Right lobe of liver (tissue), 6 donors: ENCODE measurements around the gene WDR18. TPM values are rescaled to one million over a fixed set of nuclear protein-coding genes. Genes with fewer than 3 reads are reported as not detected.

Experiments used
- ATAC-seq, 4 donors: fragments of 200-7000 bp; cut with Tn5 transposase; one replicate each; pipeline ENCODE4 v1.9.1; 2020; ENCODE audit warnings: mild to moderate bottlenecking in 4 of 4, moderate library complexity in 4 of 4
- DNase-seq, 3 donors: peaks; one replicate each; pipeline ENCODE4 v3.0.0-alpha.2; 2020
- H3K27ac ChIP-seq, 3 donors: fragments of 200-600 bp; one replicate each; pipeline ENCODE4 v1.8.0; 2022
- H3K27me3 ChIP-seq, 2 donors: fragments of 200-600 bp; one replicate each; pipeline ENCODE4 v1.8.0; 2022
- H3K36me3 ChIP-seq, 4 donors: fragments of 200-600 bp; sonication (generic) in 1 of 4; one replicate each; pipeline versions ENCODE4 v1.5.1 to v1.8.0; 2017 to 2022; ENCODE audit warnings: control low read depth in 1 of 4
- H3K4me1 ChIP-seq, 4 donors: fragments of 200-600 bp; sonication (generic) in 1 of 4; one replicate each; pipeline versions ENCODE4 v1.5.1 to v1.8.0; 2017 to 2022; ENCODE audit warnings: control low read depth in 1 of 4
- H3K4me3 ChIP-seq, 3 donors: fragments of 200-600 bp; one replicate each; pipeline ENCODE4 v1.8.0; 2022
- H3K9me3 ChIP-seq, 4 donors: fragments of 200-600 bp; sonication (generic) in 1 of 4; one replicate each; pipeline versions ENCODE4 v1.5.1 to v1.8.0; 2017 to 2022; ENCODE audit warnings: control low read depth in 1 of 4
- POLR2A ChIP-seq: fragments of 450-650 bp; IDR thresholded peaks from one replicate; pipeline ENCODE4 v1.6.1; 2017; ENCODE audit warnings: antibody characterized with exemption, mild to moderate bottlenecking
- WGBS: methylation state at CpG from one replicate; pipeline ENCODE4 v1.1.6; 2018; ENCODE audit warnings: low coverage, low lambda C conversion rate; ENCODE audit not compliant: insufficient coverage; ENCODE audit errors: missing lambda C conversion rate; 5-methylcytosine and 5-hydroxymethylcytosine counted together
- intact Hi-C, 2 donors: fragments of 100-400 bp; cut with DNase I; formaldehyde crosslinking; loops; one replicate each; pipeline versions ENCODE4 v1.11.2 to v1.14.1; 2022
- total RNA-seq, 6 experiments: library from RNA; depleted of rRNA in 2 of 6; stranded (reverse); fragments of >200 nt in 2 of 6; fragmentation: NEBNext Ultra II Directional in 3 of 6; extraction: Animal tissue kit (Norgen Biotek cat#: 25700) in 3 of 6; gene quantifications; one replicate each; pipeline versions ENCODE4 v1.1.0 to v1.2.4, GENCODE V29; 2016 to 2023
- TF ChIP-seq, protein P1 (sequence below), 4 donors: fragments of 200-600 bp in 3 of 4; fragments of 450-650 bp in 1 of 4; IDR thresholded peaks; one replicate each; pipeline versions ENCODE4 v1.5.1 to v1.8.0; 2016 to 2022; ENCODE audit warnings: antibody characterized with exemption in 4 of 4, mild to moderate bottlenecking in 2 of 4
- donor health status: DM: no; HTN: yes; CAD: no.
- donor health status: DM: no; HTN: no; CAD: no.
- donor health status: DM: no; HTN: no; CAD: no.
- donor health status: DM: no; HTN: yes; CAD: no.
- donor health status: DM: no; HTN: yes; CAD: no.

WDR18 gene
- total RNA-seq, 6 experiments from 2014 or later, result 19.0 to 56.2 (median 29.7) TPM

DNA sequence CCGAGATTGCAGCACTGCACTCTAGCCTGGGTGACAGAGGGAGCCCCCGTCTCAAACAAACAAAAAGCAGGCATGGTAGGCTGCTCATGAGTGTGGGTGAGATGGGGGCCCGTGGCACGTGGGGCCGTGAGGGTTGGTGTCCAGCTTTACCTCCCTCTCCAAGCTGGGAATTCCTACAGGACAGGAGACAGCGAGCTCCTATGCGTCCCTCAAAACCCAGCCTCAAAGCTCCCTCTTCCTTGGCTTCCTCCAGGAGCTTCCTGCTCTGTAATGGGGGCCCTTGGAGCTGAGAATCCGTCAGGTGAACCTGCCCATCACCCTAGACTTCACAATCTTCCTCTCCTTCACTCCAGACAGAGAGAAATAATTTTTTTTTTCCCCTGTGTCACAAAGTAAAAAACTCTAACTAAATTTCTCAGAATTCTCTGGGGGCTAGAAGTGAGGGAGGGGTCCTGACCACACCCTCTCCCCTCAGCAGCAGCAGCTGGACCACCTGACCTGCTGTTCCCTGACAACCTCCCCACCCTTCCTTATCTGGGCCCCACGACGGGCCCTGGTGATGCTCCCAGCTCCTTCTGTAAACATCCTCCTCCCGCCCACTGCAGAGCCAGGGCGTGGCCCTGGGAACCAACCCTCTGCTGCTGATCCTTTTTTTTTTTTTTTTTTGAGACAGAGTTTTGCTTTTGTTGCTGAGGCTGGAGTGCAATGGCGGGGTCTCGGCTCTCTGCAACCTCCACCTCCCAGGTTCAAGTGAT lies 22.1 kb upstream of the WDR18 start:
- ATAC-seq (no peak), DNase-seq (no peak)
- peaks cover 0 to 3% (median 0%) of the 10 kb centered on the region in 4 donors for H3K36me3 ChIP-seq
- no peaks in the 10 kb centered on the region for H3K27me3 ChIP-seq
- TF ChIP-seq POLR2A, result no peak
- TF ChIP-seq, protein P1, sequence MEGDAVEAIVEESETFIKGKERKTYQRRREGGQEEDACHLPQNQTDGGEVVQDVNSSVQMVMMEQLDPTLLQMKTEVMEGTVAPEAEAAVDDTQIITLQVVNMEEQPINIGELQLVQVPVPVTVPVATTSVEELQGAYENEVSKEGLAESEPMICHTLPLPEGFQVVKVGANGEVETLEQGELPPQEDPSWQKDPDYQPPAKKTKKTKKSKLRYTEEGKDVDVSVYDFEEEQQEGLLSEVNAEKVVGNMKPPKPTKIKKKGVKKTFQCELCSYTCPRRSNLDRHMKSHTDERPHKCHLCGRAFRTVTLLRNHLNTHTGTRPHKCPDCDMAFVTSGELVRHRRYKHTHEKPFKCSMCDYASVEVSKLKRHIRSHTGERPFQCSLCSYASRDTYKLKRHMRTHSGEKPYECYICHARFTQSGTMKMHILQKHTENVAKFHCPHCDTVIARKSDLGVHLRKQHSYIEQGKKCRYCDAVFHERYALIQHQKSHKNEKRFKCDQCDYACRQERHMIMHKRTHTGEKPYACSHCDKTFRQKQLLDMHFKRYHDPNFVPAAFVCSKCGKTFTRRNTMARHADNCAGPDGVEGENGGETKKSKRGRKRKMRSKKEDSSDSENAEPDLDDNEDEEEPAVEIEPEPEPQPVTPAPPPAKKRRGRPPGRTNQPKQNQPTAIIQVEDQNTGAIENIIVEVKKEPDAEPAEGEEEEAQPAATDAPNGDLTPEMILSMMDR (IDR thresholded peaks at IDR 0.05), result no peak
- H3K27ac ChIP-seq, result no peak overlapping the region
- no peak overlapping the region for H3K4me3 ChIP-seq
- no peaks in the 10 kb centered on the region for H3K4me1 ChIP-seq
- intact Hi-C loops, result no loop called here
- 77% methylated on average over 7 of the region's 14 CpGs for WGBS
- H3K9me3 ChIP-seq, result no peaks in the 10 kb centered on the region

DNA sequence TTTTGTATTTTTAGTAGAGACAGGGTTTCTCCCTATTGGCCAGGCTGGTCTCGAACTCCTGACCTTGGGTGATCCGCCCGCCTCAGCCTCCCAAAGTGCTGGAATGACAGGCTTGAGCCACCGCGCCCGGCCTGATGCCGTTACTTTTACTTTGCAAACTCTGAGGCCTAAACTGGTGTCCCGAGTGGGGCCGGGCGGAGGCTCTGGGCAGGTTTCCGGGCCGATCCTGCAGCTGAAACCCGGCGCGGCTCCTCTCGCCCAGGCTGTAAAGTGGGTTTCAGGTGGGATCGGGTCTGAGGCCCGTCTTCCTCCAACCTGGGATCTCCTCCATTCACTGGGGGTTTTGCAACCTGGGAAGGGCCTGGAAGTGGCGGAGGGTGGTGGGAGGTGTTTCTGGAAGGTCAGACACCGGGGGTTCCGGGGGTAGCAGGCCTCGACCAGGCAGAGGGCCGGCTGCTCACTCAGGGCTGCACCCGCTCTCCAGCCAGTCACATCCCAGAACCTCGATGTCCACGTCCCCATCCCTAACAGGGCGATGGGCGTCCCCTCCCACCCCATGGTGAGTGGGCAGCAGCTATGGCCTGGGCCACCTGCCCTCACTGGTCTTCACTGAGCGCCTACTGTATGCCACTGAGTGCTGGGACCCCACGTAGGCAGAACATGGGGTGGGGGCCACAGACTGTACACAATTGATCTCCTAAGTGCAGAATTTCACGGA lies 21.3 kb upstream of the WDR18 start:
- peaks cover 0 to 3% (median 0%) of the 10 kb centered on the region in 4 donors for H3K36me3 ChIP-seq

DNA sequence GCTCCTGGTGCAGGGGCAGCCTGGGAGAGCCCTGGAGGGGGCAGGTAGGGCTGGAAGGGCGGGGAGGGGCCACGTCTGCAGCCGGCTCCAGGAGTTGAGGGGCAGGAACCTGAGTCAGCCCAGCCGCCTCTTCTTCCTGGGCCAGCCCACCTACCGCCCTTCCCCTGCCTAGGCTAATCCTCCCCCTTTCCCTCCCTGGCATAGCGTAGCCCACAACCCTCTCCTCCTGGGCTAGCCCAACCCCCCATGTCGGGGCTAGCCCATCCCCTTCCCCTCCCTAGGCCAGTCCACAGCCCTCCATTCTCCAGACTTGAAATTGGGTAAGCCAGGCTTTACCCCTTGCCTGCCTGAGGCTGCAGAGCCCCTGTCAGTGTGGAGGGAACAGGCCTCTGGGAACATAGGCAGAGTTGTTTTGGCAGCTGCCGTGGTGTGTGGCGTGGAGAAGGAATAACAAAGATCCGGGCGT lies 20.6 kb upstream of the WDR18 start:
- intact Hi-C loops, result no loop called here
- no peaks in the 10 kb centered on the region for H3K9me3 ChIP-seq
- H3K27me3 ChIP-seq, result no peaks in the 10 kb centered on the region
- WGBS, result no CpG with 5 or more reads among the region's 11 CpGs
- H3K4me1 ChIP-seq, result no peaks in the 10 kb centered on the region
- TF ChIP-seq, protein P1 (IDR thresholded peaks at IDR 0.05), result no peak
- TF ChIP-seq POLR2A, result no peak
- no peak overlapping the region for H3K27ac ChIP-seq
- ATAC-seq (no peak), DNase-seq (no peak)
- H3K36me3 ChIP-seq, result peaks cover 0 to 6% (median 0%) of the 10 kb centered on the region in 4 donors
- H3K4me3 ChIP-seq, result no peak overlapping the region

More for the DNA sequence above, 21.3 kb upstream of the WDR18 start:
- no peak overlapping the region for H3K4me3 ChIP-seq
- WGBS, result 83% methylated on average over 8 of the region's 31 CpGs
- DNase-seq (no peak), ATAC-seq (no peak)
- H3K9me3 ChIP-seq, result no peaks in the 10 kb centered on the region
- intact Hi-C loops, result no loop called here
- H3K27ac ChIP-seq, result no peak overlapping the region
- no peaks in the 10 kb centered on the region for H3K4me1 ChIP-seq
- no peak for TF ChIP-seq POLR2A
- TF ChIP-seq, protein P1 (IDR thresholded peaks at IDR 0.05), result no peak
- H3K27me3 ChIP-seq, result no peaks in the 10 kb centered on the region

DNA sequence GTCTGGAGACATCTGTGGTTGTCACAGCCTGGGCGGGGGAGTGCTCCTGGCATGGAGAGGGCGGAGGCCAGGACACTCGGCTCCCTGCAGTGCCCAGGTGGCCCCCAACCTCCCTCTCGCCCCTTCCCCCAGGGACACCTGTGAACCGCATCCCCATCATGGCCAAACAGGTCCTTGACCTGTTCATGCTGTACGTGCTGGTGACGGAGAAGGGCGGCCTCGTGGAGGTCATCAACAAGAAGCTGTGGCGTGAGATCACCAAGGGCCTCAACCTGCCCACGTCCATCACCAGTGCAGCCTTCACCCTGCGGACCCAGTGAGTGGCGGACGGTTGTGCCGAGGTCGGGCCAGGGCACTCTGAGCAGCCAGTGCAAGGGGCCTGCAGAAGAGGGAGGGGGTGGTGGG lies 20.0 kb upstream of the WDR18 start:
- no peak for TF ChIP-seq POLR2A
- TF ChIP-seq, protein P1 (IDR thresholded peaks at IDR 0.05), result no peak
- H3K36me3 ChIP-seq, result peaks cover 0 to 11% (median 0%) of the 10 kb centered on the region in 4 donors
- no peak for ATAC-seq

More for the DNA sequence above, 20.0 kb upstream of the WDR18 start:
- no peak overlapping the region for H3K4me3 ChIP-seq
- no peak for DNase-seq
- H3K9me3 ChIP-seq, result no peaks in the 10 kb centered on the region
- intact Hi-C loops, result no loop called here
- H3K27ac ChIP-seq, result no peak overlapping the region
- no CpG with 5 or more reads among the region's 16 CpGs for WGBS
- no peaks in the 10 kb centered on the region for H3K4me1 ChIP-seq
- H3K27me3 ChIP-seq, result no peaks in the 10 kb centered on the region
